SH-SY5Y (cell line): ENCODE results near the gene TFDP1.

ENCODE experiments used
- GATA2 ChIP-seq: IDR thresholded peaks from 2 replicates; pipeline ENCODE4 v1.6.1; 2011; ENCODE audit warnings: mild to moderate bottlenecking, low read depth, low read length
- GATA3 ChIP-seq: IDR thresholded peaks from 2 replicates; pipeline ENCODE4 v1.6.1; 2011; ENCODE audit warnings: low read depth, mild to moderate bottlenecking, low read length, moderate library complexity

TFDP1 gene

GRCh38 chr13:113655346-113656002, 70.9 kb downstream of the TFDP1 start:
- TF ChIP-seq GATA3, result no peak
- no peak for TF ChIP-seq GATA2

DNA sequence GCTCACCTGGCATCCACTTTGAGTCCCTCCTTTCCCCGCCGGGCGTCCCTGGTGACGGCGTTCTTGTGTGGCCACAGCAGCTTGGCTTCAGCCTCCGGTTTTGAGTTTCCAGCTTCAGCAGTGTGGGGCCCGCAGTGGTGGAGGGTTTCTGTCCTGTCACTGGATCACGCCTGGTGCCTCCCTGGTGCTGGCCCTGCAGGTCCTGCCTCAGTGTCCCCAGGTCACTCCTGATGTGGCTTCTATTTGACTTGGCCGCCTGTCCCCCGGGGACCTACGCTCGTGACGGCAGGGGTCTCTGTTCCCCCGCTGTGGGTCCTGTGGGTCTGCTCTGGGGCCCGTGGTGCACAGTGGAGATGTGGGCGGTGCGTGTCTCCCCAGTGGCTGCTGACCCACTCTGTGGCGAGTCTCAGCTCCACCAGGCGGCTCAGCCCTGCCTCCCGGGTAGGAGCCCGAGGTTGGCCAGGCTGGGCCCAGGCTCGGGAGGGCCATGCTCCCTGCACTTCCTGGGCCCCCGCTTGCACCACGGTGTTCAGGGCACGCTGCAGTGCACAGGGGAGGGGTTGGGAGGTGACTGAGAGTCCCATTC, 71.5 kb downstream of the TFDP1 start:
- TF ChIP-seq GATA2, result no peak
- TF ChIP-seq GATA3, result no peak

- TF ChIP-seq GATA3 (no peak), GATA2 (no peak)
Measured at GRCh38 chr13:113656831-113657671, 72.5 kb downstream of the TFDP1 start.

GRCh38 chr13:113657851-113658741, 73.5 kb downstream of the TFDP1 start, which contains the start of gene ATP4B:
Gene ATP4B, minus strand, starts transcription at chr13:113658198. Its CDS starts 54 bp downstream, at chr13:113658144.
- TF ChIP-seq GATA3 (no peak), GATA2 (no peak)

DNA sequence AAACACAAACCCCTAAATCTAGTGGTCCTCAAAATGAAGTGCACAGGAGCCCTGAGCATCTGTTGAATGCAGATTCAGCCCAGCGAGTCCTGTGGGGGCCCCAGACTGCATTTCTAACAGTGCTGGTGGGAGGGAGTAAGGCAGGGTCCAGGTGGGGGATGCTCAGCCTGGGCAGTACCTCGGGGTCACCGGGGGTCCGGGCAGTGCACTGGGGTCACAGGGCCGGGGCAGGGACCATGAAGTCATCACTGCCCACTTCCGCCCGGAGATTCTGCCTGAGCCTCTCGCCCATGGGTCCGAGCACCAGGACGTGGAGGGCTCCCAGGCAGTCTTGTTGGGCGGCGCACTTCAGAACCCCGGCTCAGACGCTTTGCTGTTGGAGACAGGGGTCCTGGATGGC, 74.3 kb downstream of the TFDP1 start:
- TF ChIP-seq GATA3 (no peak), GATA2 (no peak)

DNA sequence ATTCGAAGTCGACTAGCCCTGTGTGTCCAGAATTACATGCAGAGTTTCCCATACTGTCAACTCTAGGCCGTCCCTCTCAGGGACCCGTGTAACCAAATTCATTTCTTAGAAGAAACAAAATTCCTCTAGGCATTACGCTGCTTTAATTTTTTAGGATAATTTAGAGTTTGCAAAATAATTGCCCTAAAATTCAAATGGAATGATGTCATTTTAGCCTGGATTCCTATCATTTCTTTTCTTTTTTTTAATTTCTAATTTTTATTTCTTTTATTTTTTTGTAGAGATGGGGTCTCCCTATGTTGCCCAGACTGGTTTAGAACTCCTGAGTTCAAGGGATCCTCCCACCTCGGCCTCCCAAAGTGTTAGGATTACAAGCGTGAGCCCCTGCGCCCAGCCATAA, 74.8 kb downstream of the TFDP1 start:
- TF ChIP-seq GATA2 (no peak), GATA3 (no peak)

- TF ChIP-seq GATA3 (no peak), GATA2 (no peak)
Measured at GRCh38 chr13:113660066-113660465, 75.5 kb downstream of the TFDP1 start.

GRCh38 chr13:113661509-113661908, 77.0 kb downstream of the TFDP1 start:
- TF ChIP-seq GATA3, result no peak

- TF ChIP-seq GATA3 (no peak), GATA2 (no peak)
Measured at GRCh38 chr13:113663934-113664333, 79.4 kb downstream of the TFDP1 start.

DNA sequence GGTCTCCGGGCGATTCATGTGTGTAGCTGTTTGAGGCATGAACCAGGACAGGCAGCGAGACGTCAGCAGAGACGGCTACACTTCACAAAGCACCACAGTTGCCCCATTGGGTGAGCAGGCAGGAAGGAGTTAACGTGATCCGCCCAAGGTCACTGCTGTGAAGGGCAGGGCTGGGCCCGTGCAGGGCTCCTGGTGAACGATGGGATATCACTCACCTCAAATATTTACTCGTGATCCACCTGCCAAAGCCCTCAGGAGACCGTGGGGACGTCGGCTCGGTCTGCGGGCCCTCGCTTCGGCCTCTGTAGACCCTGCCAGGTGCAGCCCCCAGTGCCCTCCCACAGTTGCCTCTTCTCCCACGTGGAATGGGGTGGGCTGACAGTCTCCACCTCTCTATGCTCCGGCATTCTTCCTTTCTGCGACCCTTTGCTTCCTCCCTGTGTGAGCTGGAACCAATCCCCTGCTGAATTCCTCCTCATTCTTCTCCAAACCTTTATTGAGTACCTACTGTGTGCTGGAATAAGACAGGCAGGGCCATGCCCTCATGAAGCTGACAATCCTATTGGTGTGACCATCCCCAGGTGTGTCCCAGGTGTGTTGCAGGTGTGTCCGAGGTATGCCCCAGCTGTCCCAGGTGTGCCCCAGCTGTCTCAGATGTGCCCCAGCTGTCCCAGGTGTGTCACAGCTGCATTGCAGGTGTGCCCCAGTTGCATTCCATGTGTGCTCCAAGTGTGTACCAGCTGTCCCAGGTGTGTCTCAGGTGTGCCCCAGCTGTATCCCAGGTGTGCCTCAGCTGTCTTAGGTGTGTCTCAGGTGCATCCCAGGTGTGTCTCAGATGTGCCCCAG, 80.4 kb downstream of the TFDP1 start:
- no peak for TF ChIP-seq GATA3
- TF ChIP-seq GATA2, result no peak

DNA sequence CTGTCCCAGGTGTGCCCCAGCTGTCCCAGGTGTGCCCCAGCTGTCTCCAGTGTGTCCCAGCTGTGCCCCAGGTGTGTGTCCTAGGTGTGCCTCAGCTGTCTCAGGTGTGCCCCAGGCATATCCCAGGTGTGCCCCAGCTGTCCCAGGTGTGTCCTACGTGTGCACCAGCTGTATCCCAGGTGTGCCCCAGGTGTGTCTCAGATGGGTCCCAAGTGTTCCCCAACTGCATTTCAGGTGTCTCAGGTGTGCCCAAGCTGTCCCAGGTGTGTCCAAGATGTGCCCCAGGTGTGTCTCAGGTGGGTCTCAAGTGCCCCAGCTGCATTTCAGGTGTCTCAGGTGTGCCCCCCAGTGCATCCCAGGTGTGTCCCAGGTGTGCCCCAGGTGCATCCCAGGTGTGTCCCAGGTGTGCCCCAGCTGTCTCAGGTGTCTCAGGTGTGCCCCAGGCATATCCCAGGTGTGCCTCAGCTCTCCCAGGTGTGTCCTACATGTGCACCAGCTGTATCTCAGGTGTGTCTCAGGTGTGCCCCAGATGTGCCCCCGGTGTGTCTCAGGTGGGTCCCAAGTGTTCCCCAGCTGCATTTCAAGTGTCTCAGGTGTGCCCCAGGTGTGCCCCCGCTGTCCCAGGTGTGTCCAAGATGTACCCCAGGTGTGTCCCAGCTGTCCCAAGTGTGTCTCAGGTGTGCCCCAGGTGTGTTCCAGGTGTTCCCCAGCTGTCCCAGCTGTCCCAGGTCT, 81.2 kb downstream of the TFDP1 start:
- TF ChIP-seq GATA2, result no peak
- TF ChIP-seq GATA3, result no peak

- no peak for TF ChIP-seq GATA3
- no peak for TF ChIP-seq GATA2
Measured at GRCh38 chr13:113666329-113666670, 81.7 kb downstream of the TFDP1 start.
